CD4-positive, alpha-beta T cell treated with Interleukin-15 for 1 hour (primary cell): Measurements from ENCODE around the gene POMT2.

Experiments used
- DNase-seq: peaks from one replicate; pipeline ENCODE4 v3.0.0-alpha.2; 2020

The POMT2 gene

DNA sequence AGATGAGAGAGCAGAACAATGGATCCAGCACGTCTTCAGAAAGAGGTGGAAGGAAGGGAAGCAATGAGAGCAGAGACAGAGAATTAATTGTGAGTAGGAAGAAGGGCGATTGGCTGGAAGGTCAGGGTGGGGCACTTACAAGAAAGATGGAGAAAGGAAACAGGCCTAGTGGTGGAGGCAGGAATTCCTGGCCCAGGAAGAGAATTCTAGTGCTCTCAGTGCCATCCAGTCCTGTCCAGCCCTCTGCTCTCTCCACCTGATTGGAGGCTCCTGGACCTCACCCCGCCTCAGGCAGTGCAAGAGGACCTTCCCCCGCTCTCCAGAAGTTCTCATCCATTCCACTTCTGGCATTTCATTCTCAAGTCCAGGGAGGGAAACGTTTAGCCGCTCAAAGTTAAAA is 92.6 kb downstream of the POMT2 start:
- DNase-seq: no peak

DNA sequence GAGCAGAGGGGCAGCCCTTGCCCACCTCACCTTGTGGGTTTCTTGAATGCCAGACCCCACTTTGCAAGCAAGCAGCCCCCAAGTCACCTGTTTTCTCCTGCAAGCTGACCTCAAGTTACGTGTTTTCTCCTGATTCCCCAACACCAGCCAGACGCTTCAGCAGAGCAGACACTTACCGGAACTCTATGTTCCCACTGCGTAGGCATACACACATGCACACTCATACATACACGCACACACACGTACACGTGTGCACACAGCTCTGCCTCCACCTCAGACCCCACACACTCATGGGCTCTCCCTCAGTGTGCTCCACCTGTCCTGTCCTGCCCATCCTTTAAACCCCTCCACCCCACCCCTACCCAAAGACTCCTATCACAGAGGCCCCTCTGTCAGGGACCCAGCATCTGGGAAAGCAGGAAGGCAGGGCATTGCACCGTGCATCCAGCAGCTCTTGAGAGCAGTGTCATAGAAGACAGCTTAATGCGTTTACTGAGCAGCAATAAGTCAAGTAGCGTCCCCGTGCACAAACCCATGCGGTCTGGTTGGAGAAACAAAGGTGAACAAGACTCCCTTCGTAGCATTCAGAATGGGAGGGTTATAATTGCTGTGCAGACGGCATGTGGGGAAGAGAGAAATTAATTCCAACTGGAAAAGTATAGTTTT is 94.7 kb downstream of the POMT2 start:
- DNase-seq: no peak

DNA sequence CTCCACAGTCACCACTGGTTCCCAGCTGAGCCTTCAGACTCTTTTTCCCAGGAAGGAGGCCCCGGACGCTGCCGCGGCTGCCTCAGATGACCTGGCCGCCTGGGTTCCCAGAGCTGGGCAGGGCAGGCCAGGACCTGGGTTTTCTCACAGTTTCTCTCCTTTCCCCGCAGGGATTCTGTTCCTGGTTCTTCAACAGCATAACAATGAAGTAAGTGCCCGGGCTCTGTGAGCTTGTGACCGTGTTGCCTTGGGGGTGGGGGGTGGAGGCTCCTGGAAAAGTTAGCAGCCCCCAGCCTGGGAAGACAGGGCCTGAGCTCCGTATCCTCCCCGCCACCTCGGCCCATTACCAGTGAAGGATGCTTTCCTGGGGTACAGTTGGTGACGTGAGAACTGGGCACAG is 95.4 kb downstream of the POMT2 start:
- no peak for DNase-seq
